Esophagus (tissue), 2 donors: Measurements from ENCODE around the gene PPFIA4. TPM values are rescaled to one million over a fixed set of nuclear protein-coding genes. Genes with fewer than 3 reads are reported as not detected.
A peak's percentile ranks its signal among the peaks of the same experiment; 100 is the strongest.

Experiments
- H3K27ac ChIP-seq, 2 donors: one replicate each; pipeline ENCODE4 v1.5.1; 2013; ENCODE audit warnings: low read depth in 2 of 2, mild to moderate bottlenecking in 2 of 2, inconsistent platforms in 1 of 2, low read length in 1 of 2, moderate library complexity in 1 of 2
- H3K27me3 ChIP-seq, 2 donors: one replicate each; pipeline ENCODE4 v1.6.1; 2013; ENCODE audit warnings: low read length in 2 of 2, control low read depth in 1 of 2, mild to moderate bottlenecking in 1 of 2; ENCODE audit not compliant: insufficient read depth in 2 of 2, control insufficient read depth in 1 of 2
- H3K36me3 ChIP-seq, 2 donors: one replicate each; pipeline ENCODE4 v1.6.1; 2013; ENCODE audit warnings: low read length in 1 of 2; ENCODE audit not compliant: control insufficient read depth in 2 of 2, insufficient read depth in 2 of 2
- H3K4me1 ChIP-seq, 2 donors: one replicate each; pipeline ENCODE4 v1.6.1; 2013; ENCODE audit warnings: low read length in 1 of 2; ENCODE audit not compliant: control insufficient read depth in 2 of 2, insufficient read depth in 2 of 2
- H3K4me3 ChIP-seq, 2 donors: one replicate each; pipeline ENCODE4 v1.5.1; 2013; ENCODE audit warnings: low read length in 2 of 2, mild to moderate bottlenecking in 2 of 2, low read depth in 1 of 2, moderate library complexity in 1 of 2
- H3K9me3 ChIP-seq, 2 donors: one replicate each; pipeline ENCODE4 v1.6.1; 2013; ENCODE audit warnings: mild to moderate bottlenecking in 2 of 2, low read depth in 1 of 2, low read length in 1 of 2, moderate library complexity in 1 of 2; ENCODE audit not compliant: control insufficient read depth in 2 of 2, insufficient read depth in 1 of 2
- WGBS, 2 donors: extraction: QIAGEN DNeasy Blood & Tissue Kit; methylation state at CpG; one replicate each; pipeline ENCODE4 v1.1.7; 2013; 5-methylcytosine and 5-hydroxymethylcytosine counted together
- polyA plus RNA-seq, 2 donors: library from polyadenylated mRNA; stranded (reverse); fragments of 200-250 nt; gene quantifications; one replicate each; pipeline ENCODE4 v1.2.3, GENCODE V29; 2013
- donor health status: healthy with polysubstance abuse.
- donor health status: Bipolar disorder and iron deficiency.

Gene PPFIA4
- polyA plus RNA-seq, 2 donors = 0.84 to 4.1 TPM

DNA sequence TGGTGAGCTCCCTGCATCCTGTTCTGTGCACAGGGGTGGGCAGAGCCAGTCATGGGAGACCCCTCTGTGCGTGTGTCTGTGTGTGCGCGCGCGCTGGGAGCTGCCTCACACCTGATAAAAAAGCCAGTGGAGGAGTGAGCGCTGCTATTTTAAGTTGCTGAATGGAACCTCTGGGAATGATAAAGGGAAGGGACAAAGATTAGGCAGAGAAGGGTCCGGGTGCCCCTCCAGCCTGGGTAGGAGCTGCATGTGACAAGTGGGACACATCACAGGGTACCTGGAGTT, 102.1 kb downstream of the PPFIA4 start:
- Histone ChIP-seq H3K4me3 (peak overlapping the region in 1 of 2 donors; percentile 35), H3K4me1 (peaks cover 4 to 9% of the 10 kb centered on the region in 2 donors), H3K9me3 (no peaks in the 10 kb centered on the region), H3K27ac (no peak overlapping the region), H3K27me3 (no peaks in the 10 kb centered on the region), H3K36me3 (no peaks in the 10 kb centered on the region)
- 16 to 27% methylated on average over 7 of the region's 7 CpGs for WGBS, 2 donors

Other genes starting within 250 kb of the PPFIA4 start
- gene KDM5B, start 218.1 kb upstream of the PPFIA4 start, polyA plus RNA-seq = 10 to 100 TPM; 18.1 to 20.9 TPM
- gene PCAT6, start 215.5 kb upstream of the PPFIA4 start, polyA plus RNA-seq = 1 to 10 TPM; 4.1 to 8.9 TPM
- 10 to 100 TPM in 1 of 2 donors, 1 to 10 TPM in 1; 8.1 to 11.0 TPM for gene RABIF, start 137.3 kb upstream of the PPFIA4 start, polyA plus RNA-seq
- gene KLHL12, start 99.3 kb upstream of the PPFIA4 start, polyA plus RNA-seq = 10 to 100 TPM; 10.7 to 11.5 TPM
- gene ADIPOR1, start 68.2 kb upstream of the PPFIA4 start, polyA plus RNA-seq = 10 to 100 TPM; 96.2 to 98.4 TPM
- 10 to 100 TPM; 29.9 to 72.5 TPM for gene CYB5R1, start 59.2 kb upstream of the PPFIA4 start, polyA plus RNA-seq
- gene TMEM183A, start 19.1 kb upstream of the PPFIA4 start, polyA plus RNA-seq = 10 to 100 TPM; 24.2 to 38.6 TPM
- not detected for gene MYOG, start 59.5 kb downstream of the PPFIA4 start, polyA plus RNA-seq
- gene ADORA1, start 101.2 kb downstream of the PPFIA4 start, polyA plus RNA-seq = under 1 TPM; 0.22 to 0.26 TPM
- gene MYBPH, start 149.3 kb downstream of the PPFIA4 start, polyA plus RNA-seq = not detected
- 10 to 100 TPM in 1 of 2 donors, 1 to 10 TPM in 1; 3.3 to 19.6 TPM for gene CHI3L1, start 160.2 kb downstream of the PPFIA4 start, polyA plus RNA-seq
- under 1 TPM in 1 of 2 donors, not detected in 1; 0.01 TPM for gene CHIT1, start 203.2 kb downstream of the PPFIA4 start, polyA plus RNA-seq